HG03095 (cell line): ENCODE measurements around the gene APOBEC4.
A peak's percentile ranks its signal among the peaks of the same experiment; 100 is the strongest.
"Not testable (repeated sequence)": the region's sequence is repeated elsewhere in the genome, so short reads cannot be mapped to it uniquely, and the experiment has no call there.

Experiments used
- ATAC-seq: cut with Tn5 transposase; IDR thresholded peaks from one replicate; pipeline ENCODE4 v1.9.1; 2021; ENCODE audit warnings: moderate library complexity; ENCODE audit not compliant: unreplicated experiment

The APOBEC4 gene, protein sequence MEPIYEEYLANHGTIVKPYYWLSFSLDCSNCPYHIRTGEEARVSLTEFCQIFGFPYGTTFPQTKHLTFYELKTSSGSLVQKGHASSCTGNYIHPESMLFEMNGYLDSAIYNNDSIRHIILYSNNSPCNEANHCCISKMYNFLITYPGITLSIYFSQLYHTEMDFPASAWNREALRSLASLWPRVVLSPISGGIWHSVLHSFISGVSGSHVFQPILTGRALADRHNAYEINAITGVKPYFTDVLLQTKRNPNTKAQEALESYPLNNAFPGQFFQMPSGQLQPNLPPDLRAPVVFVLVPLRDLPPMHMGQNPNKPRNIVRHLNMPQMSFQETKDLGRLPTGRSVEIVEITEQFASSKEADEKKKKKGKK

DNA sequence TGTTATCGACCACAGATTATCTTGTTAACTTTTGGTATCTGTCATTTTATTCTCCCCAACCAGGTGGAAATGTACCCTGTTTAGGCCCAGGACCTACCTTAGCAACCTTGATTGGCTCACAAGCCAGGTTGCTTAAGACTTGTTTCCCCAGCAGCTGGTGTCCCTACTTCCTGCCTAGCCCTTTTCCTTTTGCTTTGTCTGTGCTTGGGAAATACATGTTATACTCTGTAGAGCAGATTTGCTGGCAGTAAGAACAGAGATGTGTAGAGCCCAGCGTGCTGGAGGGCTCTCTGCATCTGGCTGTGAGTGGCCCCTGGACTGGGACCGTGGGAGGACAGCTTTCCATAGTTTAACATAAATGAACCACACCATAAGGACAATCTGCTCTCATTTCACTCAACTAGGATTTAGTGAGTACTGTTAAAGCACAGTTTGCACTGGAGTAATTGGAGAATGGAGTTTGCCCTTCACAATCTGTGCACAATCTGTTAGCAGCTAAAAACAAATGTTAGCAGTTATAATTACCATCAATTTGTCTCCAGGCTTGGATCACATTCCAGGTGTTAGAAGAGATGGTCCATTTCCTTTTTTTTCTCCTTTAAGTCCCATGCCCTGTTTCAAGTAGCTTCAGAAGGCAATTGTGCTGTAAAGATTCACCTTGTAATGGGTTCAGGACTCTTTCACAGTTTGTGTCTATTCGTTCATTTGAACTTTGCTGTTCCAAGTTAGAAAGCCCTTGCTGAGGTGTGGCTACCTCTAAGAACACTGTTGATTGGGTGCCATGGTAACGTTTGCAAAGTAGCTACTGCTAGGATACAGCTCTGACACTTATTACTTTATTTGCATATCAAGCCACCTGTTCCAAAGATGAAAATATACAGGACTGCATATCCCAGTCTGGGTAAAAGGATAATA, at the start of gene APOBEC4:
APOBEC4 (minus strand) TSS at position 770 of the 915 bp plus-strand sequence. CDS start 4,535 bp downstream, outside the sequence.
- ATAC-seq: no peak

DNA sequence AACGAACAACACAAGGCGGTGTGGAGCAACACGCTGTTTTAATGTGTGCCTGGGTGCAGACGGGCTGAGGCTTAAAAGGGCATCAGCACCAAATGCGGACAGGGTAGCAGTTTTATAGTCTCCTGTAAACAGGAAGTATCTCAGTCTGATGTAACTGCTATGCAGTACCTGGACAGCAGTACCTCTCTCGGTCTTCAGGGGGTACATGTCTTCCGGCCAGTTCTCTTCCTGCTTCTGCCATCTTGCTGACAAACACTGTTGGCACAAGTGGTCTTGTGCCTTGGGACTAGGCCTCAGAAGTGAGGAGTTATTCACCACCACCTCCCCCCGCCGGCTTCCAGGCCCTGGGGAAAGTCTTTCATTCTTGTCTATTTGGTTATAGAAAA, 49.7 kb upstream of the APOBEC4 start:
- no peak for ATAC-seq

DNA sequence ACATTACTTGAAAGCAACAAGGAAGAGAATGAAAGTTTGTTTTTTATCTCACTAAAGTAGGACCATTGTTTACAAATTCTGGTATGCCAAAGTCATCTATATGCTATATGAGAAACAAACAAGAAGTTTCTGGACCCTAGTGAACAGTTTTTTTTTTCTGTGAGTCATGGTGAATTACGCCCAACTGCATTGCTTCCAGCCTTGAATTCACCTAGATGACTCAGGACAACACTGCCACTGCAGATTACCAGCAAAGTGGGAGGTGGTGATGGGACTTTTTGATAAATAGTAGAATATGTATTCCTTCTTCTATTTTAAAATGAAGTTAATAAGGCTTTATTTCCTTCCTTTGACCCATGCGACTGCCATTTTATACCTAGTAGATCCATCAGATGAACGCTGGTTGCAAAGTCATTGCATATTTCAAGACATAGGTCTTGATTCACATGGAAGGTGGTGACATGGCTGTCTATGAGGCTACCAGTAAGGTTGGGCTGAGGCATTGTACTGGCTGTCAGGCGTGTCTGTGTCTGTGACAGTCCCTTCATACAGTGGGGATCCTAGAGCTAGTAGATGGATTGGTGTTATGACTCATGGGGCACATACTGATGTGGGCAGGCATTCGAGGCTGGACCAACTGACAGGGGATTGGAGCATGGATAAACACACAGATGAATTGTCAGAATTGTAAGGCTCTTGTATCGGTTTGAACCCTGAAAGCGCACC, 49.1 kb upstream of the APOBEC4 start:
- no peak for ATAC-seq

DNA sequence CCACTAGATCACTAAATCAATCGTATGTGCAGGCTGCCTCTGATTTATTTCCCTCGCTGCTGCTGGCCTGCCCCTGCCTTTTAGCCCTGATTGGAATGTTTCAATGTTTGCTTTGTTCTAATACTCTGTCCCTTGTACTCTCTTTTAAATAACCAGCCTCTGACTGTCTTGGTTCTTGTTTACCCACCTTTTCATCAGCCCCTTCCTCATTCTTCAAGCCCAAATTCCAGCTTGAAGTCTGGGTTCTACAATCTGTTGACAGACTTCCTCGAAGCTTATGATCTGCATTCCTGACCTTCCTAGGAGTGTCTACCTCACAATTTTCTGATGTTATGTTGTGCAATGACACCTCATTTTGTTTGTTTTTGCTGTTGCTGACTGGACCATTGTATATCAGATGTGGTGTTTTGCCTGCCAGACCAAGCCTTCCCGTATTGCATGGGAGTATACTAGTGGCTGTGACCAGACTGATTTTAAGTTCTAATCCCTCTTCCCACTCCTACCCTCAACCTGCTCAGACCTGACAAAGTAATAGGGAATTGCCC, 46.6 kb upstream of the APOBEC4 start:
- no peak for ATAC-seq

DNA sequence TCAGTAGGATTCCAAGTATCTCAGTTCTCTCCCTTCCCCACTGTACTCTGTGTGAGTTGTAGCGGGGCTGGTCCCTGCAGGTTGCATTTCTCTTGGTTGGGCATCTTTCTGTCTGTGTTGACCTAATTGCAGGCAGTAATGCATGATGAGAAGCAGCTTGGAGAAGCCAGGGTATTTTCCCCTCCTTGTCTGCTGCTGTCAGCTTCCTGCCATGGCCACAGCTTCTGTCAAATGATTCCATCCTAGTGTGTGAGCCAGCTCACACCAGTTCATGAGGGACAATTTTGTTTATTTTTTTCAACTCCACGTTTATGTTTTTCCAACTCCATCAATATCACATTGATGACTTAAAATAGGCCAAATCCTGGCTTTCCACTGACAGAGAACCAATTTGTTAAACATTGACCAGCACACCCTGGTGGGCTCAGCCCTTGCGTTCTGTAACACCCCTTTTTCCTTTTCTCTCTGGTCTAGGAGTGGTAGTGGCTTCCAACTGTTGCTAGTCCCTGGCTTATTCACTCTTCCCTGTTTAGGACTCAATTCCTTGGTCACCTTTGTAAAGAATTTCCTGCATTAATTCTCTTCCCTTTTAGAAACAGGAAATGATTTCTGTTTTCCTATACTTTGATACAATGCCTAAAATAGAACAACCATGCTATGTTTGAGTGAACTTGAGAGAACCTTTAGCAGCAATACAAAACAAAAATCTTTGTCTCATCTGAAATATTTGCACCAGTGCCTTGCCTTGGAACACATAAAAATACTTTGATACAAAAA, 44.9 kb upstream of the APOBEC4 start:
- ATAC-seq: no peak

DNA sequence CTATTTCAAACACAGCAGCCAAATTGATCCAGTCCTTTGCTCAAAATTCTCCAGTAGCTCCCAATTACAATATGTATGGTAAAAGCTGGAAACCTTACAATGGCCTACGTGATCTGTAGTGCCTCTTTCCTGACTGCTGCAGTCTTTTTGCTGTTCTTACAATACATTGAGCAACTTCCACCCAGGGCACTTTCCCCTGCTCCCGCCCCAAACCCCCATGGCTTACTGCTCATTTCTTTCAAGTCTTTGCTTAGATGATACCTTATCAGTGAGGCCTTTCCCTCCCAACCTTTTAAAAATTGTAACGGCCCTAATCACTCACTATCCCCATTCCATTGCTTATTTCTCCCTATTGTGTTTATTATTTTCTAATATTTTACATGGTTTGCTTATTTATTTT, 43.9 kb upstream of the APOBEC4 start:
- no peak for ATAC-seq

DNA sequence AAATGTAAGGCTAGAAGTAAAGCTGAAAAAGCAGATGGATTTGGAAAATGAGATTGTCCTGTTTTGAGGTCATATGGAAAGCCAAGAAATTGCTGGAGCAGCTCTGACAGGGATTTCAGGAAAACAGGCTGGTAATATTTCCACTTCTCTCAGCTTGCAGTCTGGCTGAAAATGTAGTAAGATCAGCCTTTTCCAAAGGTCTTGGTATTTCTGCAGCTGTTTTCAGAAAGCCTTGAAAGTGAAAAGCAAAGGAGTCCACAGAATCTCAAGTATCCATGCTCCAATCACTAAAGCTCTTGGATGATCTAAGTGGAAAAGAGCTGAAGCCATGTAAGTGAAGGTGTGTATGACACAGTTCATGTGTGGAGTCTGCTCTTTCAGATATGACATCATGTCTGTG, 41.6 kb upstream of the APOBEC4 start:
- ATAC-seq: no peak

DNA sequence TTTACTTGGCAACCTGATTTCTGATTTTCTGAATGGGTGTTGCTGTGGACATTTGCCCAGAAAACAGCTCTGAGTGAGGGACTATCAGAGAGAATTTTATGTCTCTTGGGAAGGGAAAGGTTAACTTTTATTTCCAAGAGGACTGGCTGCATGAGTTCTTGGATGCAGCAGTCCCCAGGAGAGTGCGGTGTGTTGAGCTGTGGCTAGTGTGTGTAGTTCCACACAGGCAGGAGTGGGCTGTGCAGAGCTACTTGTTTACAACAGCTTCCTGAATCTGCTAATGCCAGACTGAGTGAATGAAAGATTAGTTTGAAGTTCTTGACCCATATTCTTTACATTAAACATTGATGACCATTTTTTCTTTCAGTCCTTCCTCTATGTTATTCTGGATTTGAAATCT, 41.0 kb upstream of the APOBEC4 start:
- ATAC-seq: no peak

DNA sequence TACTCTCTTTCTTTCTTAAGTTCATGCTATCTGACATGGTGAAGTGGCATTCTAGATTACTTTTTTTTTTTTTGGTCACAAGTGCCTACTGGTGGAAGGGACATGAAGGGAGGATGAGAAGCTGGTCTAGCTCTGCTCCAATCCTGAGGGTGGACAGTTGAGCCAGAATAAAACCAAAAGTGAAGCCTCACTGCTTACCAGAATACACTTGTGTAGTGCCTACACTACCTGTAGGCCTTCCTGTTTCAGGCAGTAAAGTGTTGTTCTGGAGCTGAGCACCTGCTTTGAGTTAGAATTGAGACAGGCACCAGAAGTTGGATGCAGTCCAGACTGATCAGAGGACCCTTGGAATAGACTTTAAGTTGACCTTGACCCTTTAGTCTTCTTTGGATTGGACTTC, 40.4 kb upstream of the APOBEC4 start:
- ATAC-seq: no peak

DNA sequence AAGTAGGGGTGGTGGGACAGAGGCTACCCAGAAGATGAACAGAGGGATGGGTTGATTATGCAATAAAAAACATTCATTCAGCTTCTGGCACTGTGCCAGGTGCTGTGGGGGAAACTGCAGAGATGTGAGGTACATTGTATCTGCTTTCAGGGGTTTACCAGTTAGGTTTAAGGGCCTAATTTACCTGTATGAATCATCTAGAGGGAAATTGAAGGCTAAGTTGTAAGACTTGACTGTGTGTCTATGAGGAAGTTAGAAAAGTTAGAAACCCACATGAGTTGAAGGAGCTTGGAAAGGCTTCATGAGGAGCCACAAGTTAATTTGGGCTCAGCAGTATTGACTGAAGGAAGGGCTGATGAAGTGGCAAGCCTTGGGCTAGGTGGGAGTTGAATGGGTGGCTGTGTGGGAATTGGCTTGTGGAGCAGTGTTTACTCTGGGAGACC, 36.7 kb upstream of the APOBEC4 start:
- peak; percentile 77 for ATAC-seq

DNA sequence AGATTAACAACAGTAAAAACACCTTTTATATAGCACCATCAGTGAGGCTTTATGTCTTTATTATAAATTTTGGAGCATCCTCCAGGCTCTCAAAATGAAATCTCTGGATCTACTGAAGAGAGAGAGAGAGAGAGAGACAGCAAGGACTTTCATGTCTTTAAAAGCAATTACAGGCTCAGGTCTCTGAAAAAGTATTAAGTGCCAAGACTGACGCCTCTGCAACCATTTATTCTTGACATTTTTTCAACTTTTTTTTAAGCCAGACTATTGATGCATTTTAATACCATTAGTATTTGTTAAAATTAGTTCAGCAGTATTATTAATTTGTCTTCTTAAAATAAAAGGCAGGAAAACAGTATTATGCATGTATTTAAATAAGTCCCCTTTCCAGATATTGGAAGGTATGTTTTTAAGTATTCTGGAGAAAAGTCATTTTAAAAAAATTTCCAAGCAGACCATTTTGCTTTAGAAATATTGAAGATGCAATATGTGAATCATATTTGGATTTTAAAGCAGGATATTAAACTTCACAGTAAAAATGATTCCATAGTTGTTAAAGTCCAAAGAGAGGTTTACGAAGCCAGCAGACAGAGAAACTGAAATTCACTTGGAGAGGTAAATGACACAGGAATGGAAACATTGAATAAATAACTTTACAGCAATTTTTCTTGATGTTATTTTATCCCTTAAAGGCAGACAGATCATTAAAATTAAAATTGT, 35.4 kb upstream of the APOBEC4 start:
- no peak for ATAC-seq

DNA sequence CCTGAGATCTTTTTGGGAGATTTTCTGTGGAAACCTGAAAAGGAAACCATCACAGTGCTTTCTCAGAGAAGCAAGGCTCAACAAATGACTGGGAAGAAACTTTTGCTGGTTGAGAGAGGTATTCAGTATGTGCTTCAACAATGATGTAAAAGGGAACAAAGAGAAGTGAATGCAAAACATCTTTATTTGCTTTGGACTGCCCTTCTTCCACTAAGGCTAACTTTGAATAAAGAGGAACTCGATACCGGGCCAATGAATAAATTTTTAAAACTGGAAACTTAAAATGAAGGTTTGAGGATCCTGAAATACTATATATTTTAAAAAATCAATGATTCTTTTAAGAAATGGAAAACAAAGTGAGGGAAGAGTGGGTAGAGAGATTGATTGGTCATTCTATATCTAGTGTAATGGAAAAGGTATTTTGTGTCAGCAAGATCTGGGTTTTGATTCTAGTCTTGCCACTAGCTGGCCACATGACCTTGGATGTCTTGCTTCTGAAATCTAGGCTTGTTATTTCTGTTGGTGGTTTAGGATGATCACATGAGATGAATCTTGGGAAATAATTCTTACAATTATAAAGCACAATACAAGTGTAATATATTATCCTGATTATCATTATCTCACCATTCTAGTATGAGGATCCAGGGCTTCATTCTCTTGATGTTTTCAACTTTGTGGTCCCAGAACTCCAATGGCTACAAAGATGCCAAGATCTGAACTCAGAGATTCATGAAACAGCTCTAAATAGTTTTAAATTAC, 34.6 kb upstream of the APOBEC4 start:
- ATAC-seq: no peak

DNA sequence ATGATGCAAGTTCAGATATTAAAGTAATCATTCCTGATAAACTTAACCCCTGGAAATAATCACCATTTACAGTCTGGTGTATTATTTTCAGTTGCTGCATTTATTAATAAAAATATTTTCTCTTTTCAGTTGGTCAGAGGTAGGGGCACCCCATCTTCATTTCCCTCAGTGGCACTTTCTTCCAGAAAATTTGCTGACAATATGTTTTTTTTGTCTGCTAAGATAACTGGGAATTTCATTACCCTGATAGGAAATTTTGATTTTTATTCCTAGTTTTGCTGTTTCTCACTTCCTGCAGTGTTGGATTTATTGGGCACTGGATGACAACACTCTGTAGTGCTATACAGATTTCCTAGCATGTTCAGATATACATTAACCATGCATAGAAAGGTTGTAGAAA, 33.1 kb upstream of the APOBEC4 start:
- ATAC-seq: no peak

DNA sequence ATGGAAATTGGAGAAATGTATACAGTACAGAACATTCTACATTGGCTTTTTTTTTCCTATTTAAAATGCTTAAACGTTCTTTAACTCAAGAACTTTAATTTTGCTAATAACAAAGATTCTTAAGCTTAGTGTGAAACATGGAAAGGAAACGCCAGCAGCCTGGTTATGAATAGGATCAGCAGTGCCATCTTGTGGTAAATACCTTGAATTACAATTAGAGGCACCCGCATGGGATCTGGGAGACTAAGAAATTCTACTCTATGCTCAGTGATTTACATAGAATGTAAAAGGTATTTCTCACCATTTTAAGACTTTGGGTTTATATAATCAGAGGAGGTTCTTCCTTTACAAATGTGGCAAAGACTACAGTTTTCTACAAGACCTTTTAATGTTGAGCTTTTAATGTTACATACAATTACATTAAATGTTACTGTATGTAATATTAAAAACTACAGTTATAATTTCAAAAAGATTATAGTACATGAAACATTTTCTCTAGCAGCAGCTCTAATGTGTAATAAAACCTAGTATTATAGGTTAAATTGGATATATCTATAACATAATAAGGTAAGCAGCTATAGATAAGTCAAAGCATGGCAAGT, 32.1 kb upstream of the APOBEC4 start:
- no peak for ATAC-seq

DNA sequence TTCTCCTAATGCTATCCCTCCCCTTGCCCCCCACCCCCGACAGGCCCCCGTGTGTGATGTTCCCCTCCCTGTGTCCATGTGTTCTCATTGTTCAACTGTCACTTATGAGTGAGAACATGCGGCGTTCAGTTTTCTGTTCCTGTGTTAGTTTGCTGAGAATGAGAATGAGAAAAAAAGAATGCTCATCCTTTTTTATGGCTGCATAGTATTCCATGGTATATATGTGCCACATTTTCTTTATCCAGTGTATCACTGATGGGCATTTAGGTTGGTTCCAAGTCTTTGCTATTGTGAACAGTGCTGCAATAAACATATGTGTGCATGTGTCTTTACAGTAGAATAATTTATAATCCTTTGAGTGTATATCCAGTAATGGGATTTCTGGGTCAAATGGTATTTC, 26.2 kb upstream of the APOBEC4 start:
- not testable (repeated sequence) for ATAC-seq

DNA sequence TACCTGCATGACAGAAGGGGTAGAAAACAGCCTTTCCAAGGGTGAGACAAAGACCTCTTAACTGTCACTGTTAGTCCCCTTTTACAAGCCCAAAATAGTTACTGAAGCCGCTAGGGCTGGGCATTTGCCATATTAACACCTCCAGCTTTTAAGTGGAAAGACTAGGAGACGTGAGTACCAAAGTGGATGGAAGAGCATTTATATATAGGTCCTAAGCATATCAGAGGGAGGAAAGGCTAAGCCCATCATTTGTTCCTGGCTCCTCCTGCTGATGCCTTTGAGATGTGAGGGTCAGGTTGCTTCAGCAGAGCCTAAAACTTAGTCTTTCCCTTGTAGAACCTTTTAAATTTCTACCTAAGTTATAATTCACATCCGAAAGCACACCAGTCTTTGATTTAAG, 25.7 kb upstream of the APOBEC4 start:
- ATAC-seq: no peak

DNA sequence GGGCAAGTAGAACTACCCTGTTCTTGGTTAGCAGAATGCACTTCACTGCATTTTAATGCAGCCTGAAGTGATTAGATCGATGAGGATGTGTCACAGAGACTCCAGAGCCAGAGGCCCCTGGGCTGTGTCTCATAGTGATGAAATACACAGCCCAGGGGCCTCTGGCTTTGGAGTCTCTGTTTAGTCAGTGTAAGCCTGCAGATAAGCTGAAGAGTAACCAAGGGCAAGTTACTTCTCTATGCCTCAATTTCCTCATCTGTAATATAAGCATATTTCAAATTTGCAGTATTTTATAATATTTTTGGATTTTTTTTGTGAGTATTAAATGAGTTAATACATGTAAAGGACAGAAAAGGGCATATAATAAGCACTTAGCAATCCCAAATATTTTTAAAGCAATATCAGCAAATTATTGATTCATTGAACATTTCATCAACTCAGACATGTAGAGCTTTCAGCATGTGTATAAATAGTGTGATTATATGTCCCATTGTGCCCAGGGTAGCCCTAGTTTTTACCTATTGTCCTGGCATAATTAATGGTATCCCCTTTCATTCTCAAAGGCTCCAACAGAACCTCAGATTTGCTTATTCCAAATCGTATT, 23.6 kb upstream of the APOBEC4 start:
- no peak for ATAC-seq
